ENCODE measurements around the gene PTBP1. TPM values are rescaled to one million over a fixed set of nuclear protein-coding genes. Genes with fewer than 3 reads are reported as not detected.

PTBP1 gene
- total and polyA plus RNA-seq, 3 donors from 2014 or later = 116 to 196 (median 168) TPM

- peak overlapping the region; percentile 72 to 99 for H3K27ac ChIP-seq
- peaks cover 62% of the 10 kb centered on the region for H3K4me1 ChIP-seq
These were observed 2.0 kb downstream of the PTBP1 start for GRCh38 chr19:799076-799881.

GRCh38 chr19:800360-801029 lies 3.2 kb downstream of the PTBP1 start:
- H3K9me3 ChIP-seq = no peaks in the 10 kb centered on the region
- TF ChIP-seq POLR2A (IDR thresholded peaks at IDR 0.05) (no peak), CTCF (IDR thresholded peaks at IDR 0.05) (no peak)
- WGBS, 2 donors = 42 to 52% methylated on average over 16 to 17 of the region's 17 CpGs
- H3K4me1 ChIP-seq = peaks cover 62% of the 10 kb centered on the region
- H3K27me3 ChIP-seq = no peaks in the 10 kb centered on the region
- peak overlapping the region; percentile 6 to 45 for H3K27ac ChIP-seq
- intact Hi-C loops (cut with DNase I; ENCODE audit: low total_unique reads) = no loop called here
- no peaks in the 10 kb centered on the region for H3K36me3 ChIP-seq (ENCODE audit: low read depth, missing control alignments)
- peak; percentile 68 for DNase-seq
- no peak overlapping the region for H3K4me3 ChIP-seq

More at GRCh38 chr19:799076-799881, 2.0 kb downstream of the PTBP1 start:
- Histone ChIP-seq H3K36me3 (ENCODE audit: low read depth, missing control alignments) (no peaks in the 10 kb centered on the region), H3K4me3 (peak overlapping the region; percentile 96 to 100), H3K9me3 (no peaks in the 10 kb centered on the region), H3K27me3 (no peaks in the 10 kb centered on the region)
- TF ChIP-seq POLR2A (IDR thresholded peaks at IDR 0.05) = no peak
- TF ChIP-seq CTCF (IDR thresholded peaks at IDR 0.05) = no peak
- 7 to 12% methylated on average over 20 to 28 of the region's 28 CpGs for WGBS, 2 donors
- no peak for DNase-seq
- intact Hi-C loops (cut with DNase I; ENCODE audit: low total_unique reads) = no loop called here

DNA sequence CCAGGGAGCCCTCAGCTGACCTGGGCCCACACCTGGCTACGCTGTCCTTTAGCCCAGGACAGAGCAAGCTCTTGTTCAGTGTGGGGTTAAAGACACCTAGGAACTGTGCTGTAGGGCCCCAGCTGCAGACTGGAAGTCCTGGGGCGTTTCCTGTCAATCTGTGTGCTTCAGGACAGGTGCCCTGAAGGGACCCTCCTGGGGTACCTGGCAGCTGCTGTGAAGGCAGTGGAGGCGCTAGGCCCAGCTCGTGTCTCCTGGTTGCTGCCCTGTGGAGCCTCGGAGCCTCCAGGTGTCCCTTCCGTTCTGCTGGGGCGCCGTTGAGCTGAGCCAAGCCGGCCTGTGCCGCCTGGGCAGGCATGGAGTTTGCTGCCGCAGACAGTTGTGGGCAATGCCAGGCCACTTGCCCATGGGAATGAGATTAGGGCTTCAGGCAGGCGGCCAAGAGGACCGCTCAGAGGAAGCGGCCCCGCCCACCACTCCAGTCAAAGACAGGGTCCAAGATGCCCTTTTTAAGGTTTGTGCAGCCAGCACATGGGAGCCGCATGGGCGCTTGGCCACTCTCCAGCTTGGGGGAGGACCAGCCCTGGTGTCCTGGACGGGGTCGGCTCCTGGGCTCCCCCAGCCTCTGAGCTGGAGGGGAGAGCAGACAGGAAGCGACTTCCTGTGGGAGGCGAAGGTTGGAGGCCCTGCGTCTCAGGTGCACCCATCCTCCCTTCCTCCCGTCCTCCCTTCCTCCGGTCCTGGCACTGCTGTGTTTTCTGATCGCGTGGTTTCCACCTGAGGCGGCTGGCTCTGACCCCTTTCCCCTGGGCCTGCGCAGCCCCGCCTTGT lies 4.0 kb downstream of the PTBP1 start:
- H3K4me1 ChIP-seq = peaks cover 56% of the 10 kb centered on the region
- peak overlapping the region in 1 of 2 donors; percentile 45 for H3K27ac ChIP-seq
- H3K36me3 ChIP-seq (ENCODE audit: low read depth, missing control alignments) = no peaks in the 10 kb centered on the region
- intact Hi-C loops (cut with DNase I; ENCODE audit: low total_unique reads) = no loop called here
- no peaks in the 10 kb centered on the region for H3K9me3 ChIP-seq
- no peak for TF ChIP-seq CTCF (IDR thresholded peaks at IDR 0.05)
- no peak for TF ChIP-seq POLR2A (IDR thresholded peaks at IDR 0.05)
- DNase-seq = peak; percentile 92
- no peak overlapping the region for H3K4me3 ChIP-seq
- H3K27me3 ChIP-seq = no peaks in the 10 kb centered on the region
- 36 to 47% methylated on average over 16 to 29 of the region's 29 CpGs for WGBS, 2 donors

- 28 to 42% methylated on average over 11 to 23 of the region's 23 CpGs for WGBS, 2 donors
- TF ChIP-seq POLR2A (IDR thresholded peaks at IDR 0.05) (no peak), CTCF (IDR thresholded peaks at IDR 0.05) (no peak)
- Histone ChIP-seq H3K27me3 (no peaks in the 10 kb centered on the region), H3K36me3 (ENCODE audit: low read depth, missing control alignments) (no peaks in the 10 kb centered on the region), H3K4me1 (peaks cover 59% of the 10 kb centered on the region), H3K4me3 (no peak overlapping the region), H3K9me3 (no peaks in the 10 kb centered on the region), H3K27ac (no peak overlapping the region)
- DNase-seq = peak; percentile 72
- intact Hi-C loops (cut with DNase I; ENCODE audit: low total_unique reads) = no loop called here
These were observed 4.7 kb downstream of the PTBP1 start for GRCh38 chr19:801861-802497.

All from testis (tissue), 3 donors.